IPS-15b (cell line): ENCODE measurements around the gene TMED5.
"Not testable (repeated sequence)": the region's sequence is repeated elsewhere in the genome, so short reads cannot be mapped to it uniquely, and the experiment has no call there.

Experiments
- H3K27me3 ChIP-seq: one replicate; pipeline ENCODE4 v1.6.1; 2013; ENCODE audit warnings: low read length; ENCODE audit not compliant: control insufficient read depth, insufficient read depth
- H3K36me3 ChIP-seq: one replicate; pipeline ENCODE4 v1.6.1; 2013; ENCODE audit warnings: low read length; ENCODE audit not compliant: control insufficient read depth, insufficient read depth
- H3K4me1 ChIP-seq: one replicate; pipeline ENCODE4 v1.6.1; 2013; ENCODE audit warnings: mild to moderate bottlenecking, low read length; ENCODE audit not compliant: control insufficient read depth, insufficient read depth
- H3K4me3 ChIP-seq: one replicate; pipeline ENCODE4 v1.5.1; 2013; ENCODE audit warnings: low read depth, low read length
- H3K9ac ChIP-seq: one replicate; pipeline ENCODE4 v1.6.1; 2013; ENCODE audit warnings: low read depth, mild to moderate bottlenecking, low read length
- H3K9me3 ChIP-seq: one replicate; pipeline ENCODE4 v1.6.1; 2013; ENCODE audit warnings: mild to moderate bottlenecking, low read length; ENCODE audit not compliant: control insufficient read depth, insufficient read depth

The TMED5 gene

GRCh38 chr1:93179886-93180722 lies at the start of gene TMED5:
TMED5 (minus strand) TSS chr1:93180413; CDS start chr1:93180242, 171 bp downstream.
- peak within 1 kb of the TSS; percentile 97 for H3K4me3 ChIP-seq
- H3K36me3 ChIP-seq = no peaks in the 10 kb centered on the region
- peaks cover 6% of the 10 kb centered on the region for H3K4me1 ChIP-seq
- H3K27me3 ChIP-seq = no peaks in the 10 kb centered on the region
- H3K9ac ChIP-seq = peak within 1 kb of the TSS; percentile 74
- H3K9me3 ChIP-seq = no peaks in the 10 kb centered on the region

GRCh38 chr1:93223023-93223675 lies 42.9 kb upstream of the TMED5 start:
- Histone ChIP-seq H3K9ac (no peak overlapping the region), H3K36me3 (peaks cover 4% of the 10 kb centered on the region), H3K27me3 (no peaks in the 10 kb centered on the region), H3K4me3 (no peak overlapping the region), H3K9me3 (no peaks in the 10 kb centered on the region), H3K4me1 (no peaks in the 10 kb centered on the region)

- no peak overlapping the region for H3K4me3 ChIP-seq
- H3K27me3 ChIP-seq = no peaks in the 10 kb centered on the region
- H3K9ac ChIP-seq = no peak overlapping the region
- no peaks in the 10 kb centered on the region for H3K9me3 ChIP-seq
- no peaks in the 10 kb centered on the region for H3K4me1 ChIP-seq
- H3K36me3 ChIP-seq = no peaks in the 10 kb centered on the region
These were observed 41.7 kb upstream of the TMED5 start for GRCh38 chr1:93221913-93222312.

GRCh38 chr1:93220716-93221115 lies 40.5 kb upstream of the TMED5 start:
- H3K27me3 ChIP-seq, H3K4me3 ChIP-seq, H3K9ac ChIP-seq, H3K36me3 ChIP-seq, H3K4me1 ChIP-seq, H3K9me3 ChIP-seq: not testable (repeated sequence)

GRCh38 chr1:93219443-93219842 lies 39.2 kb upstream of the TMED5 start:
- no peak overlapping the region for H3K9ac ChIP-seq
- H3K27me3 ChIP-seq = no peaks in the 10 kb centered on the region
- H3K4me3 ChIP-seq = no peak overlapping the region
- no peaks in the 10 kb centered on the region for H3K36me3 ChIP-seq
- no peaks in the 10 kb centered on the region for H3K4me1 ChIP-seq
- no peaks in the 10 kb centered on the region for H3K9me3 ChIP-seq

- Histone ChIP-seq H3K27me3 (no peaks in the 10 kb centered on the region), H3K9me3 (no peaks in the 10 kb centered on the region), H3K36me3 (peaks cover 2% of the 10 kb centered on the region), H3K4me1 (no peaks in the 10 kb centered on the region), H3K4me3 (no peak overlapping the region), H3K9ac (no peak overlapping the region)
These were observed 35.1 kb upstream of the TMED5 start for GRCh38 chr1:93215322-93215721.

GRCh38 chr1:93207211-93207610 lies 27.0 kb upstream of the TMED5 start:
- Histone ChIP-seq H3K27me3 (no peaks in the 10 kb centered on the region), H3K4me3 (no peak overlapping the region), H3K9me3 (no peaks in the 10 kb centered on the region), H3K36me3 (peaks cover 8% of the 10 kb centered on the region), H3K9ac (no peak overlapping the region), H3K4me1 (no peaks in the 10 kb centered on the region)

- Histone ChIP-seq H3K36me3 (peaks cover 10% of the 10 kb centered on the region), H3K4me3 (no peak overlapping the region), H3K4me1 (no peaks in the 10 kb centered on the region), H3K27me3 (no peaks in the 10 kb centered on the region), H3K9ac (no peak overlapping the region), H3K9me3 (no peaks in the 10 kb centered on the region)
These were observed 26.3 kb upstream of the TMED5 start for GRCh38 chr1:93206567-93206954.

- H3K36me3 ChIP-seq = peaks cover 10% of the 10 kb centered on the region
- H3K4me1 ChIP-seq = no peaks in the 10 kb centered on the region
- no peaks in the 10 kb centered on the region for H3K9me3 ChIP-seq
- no peaks in the 10 kb centered on the region for H3K27me3 ChIP-seq
- H3K4me3 ChIP-seq = no peak overlapping the region
- H3K9ac ChIP-seq = no peak overlapping the region
These were observed 25.8 kb upstream of the TMED5 start for GRCh38 chr1:93205892-93206566.

- peaks cover 10% of the 10 kb centered on the region for H3K36me3 ChIP-seq
- no peaks in the 10 kb centered on the region for H3K27me3 ChIP-seq
- H3K9ac ChIP-seq = no peak overlapping the region
- H3K4me3 ChIP-seq = no peak overlapping the region
- no peaks in the 10 kb centered on the region for H3K9me3 ChIP-seq
- H3K4me1 ChIP-seq = no peaks in the 10 kb centered on the region
These were observed 20.5 kb upstream of the TMED5 start for GRCh38 chr1:93200714-93201113.

GRCh38 chr1:93200086-93200620 lies 19.9 kb upstream of the TMED5 start:
- no peaks in the 10 kb centered on the region for H3K9me3 ChIP-seq
- H3K9ac ChIP-seq = no peak overlapping the region
- no peak overlapping the region for H3K4me3 ChIP-seq
- H3K36me3 ChIP-seq = peaks cover 12% of the 10 kb centered on the region
- H3K4me1 ChIP-seq = no peaks in the 10 kb centered on the region
- no peaks in the 10 kb centered on the region for H3K27me3 ChIP-seq
